ENCODE measurements around the gene REXO1. TPM values are rescaled to one million over a fixed set of nuclear protein-coding genes. Genes with fewer than 3 reads are reported as not detected.

The REXO1 gene
- total RNA-seq, 1 experiment from 2014 or later: 61.1 TPM

DNA sequence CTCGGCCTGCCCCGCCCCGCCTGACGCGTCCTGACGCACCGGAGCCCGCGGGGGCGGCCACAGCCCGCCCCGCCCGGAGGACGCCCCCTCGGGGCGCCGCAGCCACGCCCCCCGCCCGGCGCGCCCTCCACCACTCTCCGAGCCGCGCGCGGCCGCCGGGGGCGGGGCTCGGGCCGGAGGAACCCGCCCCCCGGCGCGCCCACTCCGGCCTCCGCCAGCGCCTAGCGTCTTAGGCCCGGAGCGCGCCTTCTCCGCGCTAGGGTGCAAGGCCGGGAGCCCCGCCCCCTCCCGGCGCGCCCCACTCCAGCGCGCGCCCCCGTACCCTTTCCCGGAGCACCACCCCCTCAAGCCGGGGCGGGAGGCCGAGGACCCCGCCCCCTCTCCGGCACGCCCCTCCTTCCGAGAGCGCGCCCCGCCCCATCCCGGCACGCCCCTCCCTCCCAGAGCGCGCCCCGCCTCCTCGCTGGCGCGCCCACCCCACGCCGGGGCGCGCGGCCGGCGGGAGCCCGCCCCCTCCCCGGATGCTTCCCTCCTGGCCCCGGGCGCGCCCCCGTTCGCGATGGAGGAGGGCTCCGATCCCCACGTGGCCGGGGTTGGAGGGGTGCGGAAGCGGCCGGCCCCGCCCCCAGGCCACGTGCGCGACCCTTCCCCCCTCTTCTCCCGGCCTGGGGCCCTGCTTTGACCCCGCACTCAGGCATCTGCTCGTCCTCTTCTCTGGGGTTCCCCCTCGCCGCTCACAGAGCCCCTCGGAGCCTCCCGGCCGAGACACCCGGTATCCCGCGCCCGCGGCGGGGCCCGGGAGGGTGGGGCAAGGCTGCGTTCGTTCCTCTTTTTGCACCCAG, 15.6 kb upstream of the REXO1 start (continued):
- TF ChIP-seq, protein P1, sequence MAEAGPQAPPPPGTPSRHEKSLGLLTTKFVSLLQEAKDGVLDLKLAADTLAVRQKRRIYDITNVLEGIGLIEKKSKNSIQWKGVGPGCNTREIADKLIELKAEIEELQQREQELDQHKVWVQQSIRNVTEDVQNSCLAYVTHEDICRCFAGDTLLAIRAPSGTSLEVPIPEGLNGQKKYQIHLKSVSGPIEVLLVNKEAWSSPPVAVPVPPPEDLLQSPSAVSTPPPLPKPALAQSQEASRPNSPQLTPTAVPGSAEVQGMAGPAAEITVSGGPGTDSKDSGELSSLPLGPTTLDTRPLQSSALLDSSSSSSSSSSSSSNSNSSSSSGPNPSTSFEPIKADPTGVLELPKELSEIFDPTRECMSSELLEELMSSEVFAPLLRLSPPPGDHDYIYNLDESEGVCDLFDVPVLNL (CRISPR knock-in tag; IDR thresholded peaks at IDR 0.05; ENCODE audit: borderline replicate concordance, low read depth): no peak
- TF ChIP-seq ZBTB21 (CRISPR knock-in tag; IDR thresholded peaks at IDR 0.05; ENCODE audit: borderline replicate concordance): 0 out of 2 replicates have a peak, but pooled peaks have one; percentile 41
- peak; percentile 41; the same call in 1 of the 2 replicates for TF ChIP-seq MYBL2 (CRISPR knock-in tag; IDR thresholded peaks at IDR 0.05)
- TF ChIP-seq ELF4 (CRISPR knock-in tag; IDR thresholded peaks at IDR 0.05; ENCODE audit: low read depth): no peak
- TF ChIP-seq FOXK1 (CRISPR knock-in tag; IDR thresholded peaks at IDR 0.05): peak; percentile 79
- TF ChIP-seq ZNF317 (CRISPR knock-in tag; IDR thresholded peaks at IDR 0.05; ENCODE audit: borderline replicate concordance, low read depth): no peak
- no peak for TF ChIP-seq CREM (CRISPR knock-in tag; IDR thresholded peaks at IDR 0.05)

DNA sequence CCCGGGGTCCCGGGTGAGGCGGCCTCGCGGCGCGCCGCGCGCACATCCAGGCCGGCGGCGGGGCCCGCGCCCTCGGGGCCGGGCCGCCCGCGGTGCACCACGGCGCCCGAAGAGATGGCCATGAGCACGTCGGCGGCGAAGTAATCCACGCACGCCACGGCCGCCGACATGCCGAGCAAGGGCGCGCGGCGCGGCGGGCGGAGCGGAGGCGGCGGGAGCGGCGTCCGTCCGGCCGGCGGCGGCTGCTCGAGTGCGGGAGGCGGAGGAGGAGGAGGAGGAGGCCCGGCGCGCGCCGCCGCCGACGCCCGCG, 15.0 kb upstream of the REXO1 start, which contains the start of gene KLF16:
KLF16 (minus strand) TSS at position 252 of the 310 bp plus-strand sequence; CDS start at position 170, 82 bp downstream.
- Mint-ChIP-seq H3K9me3 (no peaks in the 10 kb centered on the region), H3K4me3 (peak within 1 kb of the TSS; percentile 84), H3K4me1 (peaks cover 24% of the 10 kb centered on the region), H3K27me3 (ENCODE audit: low read depth) (peaks cover 11% of the 10 kb centered on the region), H3K36me3 (no peaks in the 10 kb centered on the region), H3K27ac (no peak within 1 kb of the TSS)
- TF ChIP-seq FOXP1 (CRISPR knock-in tag; IDR thresholded peaks at IDR 0.05; ENCODE audit: borderline replicate concordance) (0 out of 2 replicates have a peak, but pooled peaks have one; percentile 7), EMX1 (CRISPR knock-in tag; IDR thresholded peaks at IDR 0.05) (no peak), KAT7 (CRISPR knock-in tag; IDR thresholded peaks at IDR 0.05; ENCODE audit: borderline replicate concordance) (0 out of 2 replicates have a peak, but pooled peaks have one; percentile 58), TCF7 (CRISPR knock-in tag; IDR thresholded peaks at IDR 0.05; ENCODE audit: low read depth) (0 out of 2 replicates have a peak, but pooled peaks have one; percentile 54)
- DNase-seq (ENCODE audit: low spot score): no peak
- ChIA-PET POLR2A (no interaction called here), CTCF (no interaction called here)
- ATAC-seq: no peak

- Mint-ChIP-seq H3K36me3 (no peaks in the 10 kb centered on the region), H3K4me3 (peak overlapping the region; percentile 84), H3K27ac (no peak overlapping the region), H3K27me3 (ENCODE audit: low read depth) (peaks cover 11% of the 10 kb centered on the region), H3K9me3 (no peaks in the 10 kb centered on the region), H3K4me1 (peaks cover 26% of the 10 kb centered on the region)
- ChIA-PET POLR2A (no interaction called here), CTCF (no interaction called here)
- DNase-seq (ENCODE audit: low spot score) (peak; percentile 64), ATAC-seq (no peak)
- TF ChIP-seq FOXP1 (CRISPR knock-in tag; IDR thresholded peaks at IDR 0.05; ENCODE audit: borderline replicate concordance) (0 out of 2 replicates have a peak, but pooled peaks have one; percentile 5), ELF4 (CRISPR knock-in tag; IDR thresholded peaks at IDR 0.05; ENCODE audit: low read depth) (no peak)
Measured at GRCh38 chr19:1862424-1863327, 14.4 kb upstream of the REXO1 start.

- CTCF ChIA-PET: no interaction called here
- no peak for DNase-seq (ENCODE audit: low spot score)
- peaks cover 26% of the 10 kb centered on the region for H3K4me1 Mint-ChIP-seq
- no peak overlapping the region for H3K27ac Mint-ChIP-seq
- H3K36me3 Mint-ChIP-seq: no peaks in the 10 kb centered on the region
- no peaks in the 10 kb centered on the region for H3K9me3 Mint-ChIP-seq
- no peak for ATAC-seq
- peak overlapping the region; percentile 84 for H3K4me3 Mint-ChIP-seq
- POLR2A ChIA-PET: no interaction called here
- H3K27me3 Mint-ChIP-seq (ENCODE audit: low read depth): peaks cover 11% of the 10 kb centered on the region
- TF ChIP-seq, protein P1 (CRISPR knock-in tag; IDR thresholded peaks at IDR 0.05; ENCODE audit: borderline replicate concordance, low read depth): no peak
- no peak for TF ChIP-seq CREM (CRISPR knock-in tag; IDR thresholded peaks at IDR 0.05)
- TF ChIP-seq, protein P2, sequence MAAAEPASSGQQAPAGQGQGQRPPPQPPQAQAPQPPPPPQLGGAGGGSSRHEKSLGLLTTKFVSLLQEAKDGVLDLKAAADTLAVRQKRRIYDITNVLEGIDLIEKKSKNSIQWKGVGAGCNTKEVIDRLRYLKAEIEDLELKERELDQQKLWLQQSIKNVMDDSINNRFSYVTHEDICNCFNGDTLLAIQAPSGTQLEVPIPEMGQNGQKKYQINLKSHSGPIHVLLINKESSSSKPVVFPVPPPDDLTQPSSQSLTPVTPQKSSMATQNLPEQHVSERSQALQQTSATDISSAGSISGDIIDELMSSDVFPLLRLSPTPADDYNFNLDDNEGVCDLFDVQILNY (CRISPR knock-in tag; IDR thresholded peaks at IDR 0.05): no peak
- TF ChIP-seq ERG (CRISPR knock-in tag; IDR thresholded peaks at IDR 0.05): no peak
- no peak for TF ChIP-seq JUN (CRISPR knock-in tag; IDR thresholded peaks at IDR 0.05)
- no peak for TF ChIP-seq PRRX2 (CRISPR knock-in tag; IDR thresholded peaks at IDR 0.05)
- TF ChIP-seq, protein P3, sequence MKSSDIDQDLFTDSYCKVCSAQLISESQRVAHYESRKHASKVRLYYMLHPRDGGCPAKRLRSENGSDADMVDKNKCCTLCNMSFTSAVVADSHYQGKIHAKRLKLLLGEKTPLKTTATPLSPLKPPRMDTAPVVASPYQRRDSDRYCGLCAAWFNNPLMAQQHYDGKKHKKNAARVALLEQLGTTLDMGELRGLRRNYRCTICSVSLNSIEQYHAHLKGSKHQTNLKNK (CRISPR knock-in tag; IDR thresholded peaks at IDR 0.05): no peak
- no peak for TF ChIP-seq ELF4 (CRISPR knock-in tag; IDR thresholded peaks at IDR 0.05; ENCODE audit: low read depth)
- TF ChIP-seq, protein P4, sequence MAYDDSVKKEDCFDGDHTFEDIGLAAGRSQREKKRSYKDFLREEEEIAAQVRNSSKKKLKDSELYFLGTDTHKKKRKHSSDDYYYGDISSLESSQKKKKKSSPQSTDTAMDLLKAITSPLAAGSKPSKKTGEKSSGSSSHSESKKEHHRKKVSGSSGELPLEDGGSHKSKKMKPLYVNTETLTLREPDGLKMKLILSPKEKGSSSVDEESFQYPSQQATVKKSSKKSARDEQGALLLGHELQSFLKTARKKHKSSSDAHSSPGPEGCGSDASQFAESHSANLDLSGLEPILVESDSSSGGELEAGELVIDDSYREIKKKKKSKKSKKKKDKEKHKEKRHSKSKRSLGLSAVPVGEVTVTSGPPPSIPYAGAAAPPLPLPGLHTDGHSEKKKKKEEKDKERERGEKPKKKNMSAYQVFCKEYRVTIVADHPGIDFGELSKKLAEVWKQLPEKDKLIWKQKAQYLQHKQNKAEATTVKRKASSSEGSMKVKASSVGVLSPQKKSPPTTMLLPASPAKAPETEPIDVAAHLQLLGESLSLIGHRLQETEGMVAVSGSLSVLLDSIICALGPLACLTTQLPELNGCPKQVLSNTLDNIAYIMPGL (CRISPR knock-in tag; IDR thresholded peaks at IDR 0.05): no peak
Measured at GRCh38 chr19:1862068-1862423, 13.8 kb upstream of the REXO1 start.

Measured in WTC11 (cell line).